Endothelial cell of hepatic sinusoid (primary cell): ENCODE data around the gene PSMB4.
"Not testable (repeated sequence)": the region's sequence is repeated elsewhere in the genome, so short reads cannot be mapped to it uniquely, and the experiment has no call there.

Experiments used
- in situ Hi-C: cut with HindIII; loops from 2 replicates; pipeline ENCODE4 v1.10.0; 2017; ENCODE audit warnings: low sequenced_read_pairs

PSMB4 gene

GRCh38 chr1:151436985-151437384 is 37.6 kb downstream of the PSMB4 start:
- in situ Hi-C loops = no loop called here

GRCh38 chr1:151437396-151437795 is 38.0 kb downstream of the PSMB4 start:
- in situ Hi-C loops = not testable (repeated sequence)

GRCh38 chr1:151443846-151444782 is 44.7 kb downstream of the PSMB4 start:
- in situ Hi-C loops = no loop called here

- in situ Hi-C loops = no loop called here
Measured at GRCh38 chr1:151444783-151445177, 45.4 kb downstream of the PSMB4 start.

GRCh38 chr1:151447696-151448095 is 48.3 kb downstream of the PSMB4 start:
- in situ Hi-C loops = no loop called here
